Right lobe of liver (tissue), 6 donors: ENCODE results near the gene KRTCAP2. TPM values are rescaled to one million over a fixed set of nuclear protein-coding genes. Genes with fewer than 3 reads are reported as not detected.

ENCODE experiments used
- ATAC-seq, 4 donors: fragments of 200-7000 bp; cut with Tn5 transposase; one replicate each; pipeline ENCODE4 v1.9.1; 2020; ENCODE audit warnings: mild to moderate bottlenecking in 4 of 4, moderate library complexity in 4 of 4
- DNase-seq, 3 donors: peaks; one replicate each; pipeline ENCODE4 v3.0.0-alpha.2; 2020
- H3K27ac ChIP-seq, 3 donors: fragments of 200-600 bp; one replicate each; pipeline ENCODE4 v1.8.0; 2022
- H3K27me3 ChIP-seq, 2 donors: fragments of 200-600 bp; one replicate each; pipeline ENCODE4 v1.8.0; 2022
- H3K36me3 ChIP-seq, 4 donors: fragments of 200-600 bp; sonication (generic) in 1 of 4; one replicate each; pipeline versions ENCODE4 v1.5.1 to v1.8.0; 2017 to 2022; ENCODE audit warnings: control low read depth in 1 of 4
- H3K4me1 ChIP-seq, 4 donors: fragments of 200-600 bp; sonication (generic) in 1 of 4; one replicate each; pipeline versions ENCODE4 v1.5.1 to v1.8.0; 2017 to 2022; ENCODE audit warnings: control low read depth in 1 of 4
- H3K4me3 ChIP-seq, 3 donors: fragments of 200-600 bp; one replicate each; pipeline ENCODE4 v1.8.0; 2022
- H3K9me3 ChIP-seq, 4 donors: fragments of 200-600 bp; sonication (generic) in 1 of 4; one replicate each; pipeline versions ENCODE4 v1.5.1 to v1.8.0; 2017 to 2022; ENCODE audit warnings: control low read depth in 1 of 4
- POLR2A ChIP-seq: fragments of 450-650 bp; IDR thresholded peaks from one replicate; pipeline ENCODE4 v1.6.1; 2017; ENCODE audit warnings: antibody characterized with exemption, mild to moderate bottlenecking
- WGBS: methylation state at CpG from one replicate; pipeline ENCODE4 v1.1.6; 2018; ENCODE audit warnings: low coverage, low lambda C conversion rate; ENCODE audit not compliant: insufficient coverage; ENCODE audit errors: missing lambda C conversion rate; 5-methylcytosine and 5-hydroxymethylcytosine counted together
- intact Hi-C, 2 donors: fragments of 100-400 bp; cut with DNase I; formaldehyde crosslinking; loops; one replicate each; pipeline versions ENCODE4 v1.11.2 to v1.14.1; 2022
- microRNA counts: library from miRNA; unstranded; fragments of <30 nt; microRNA quantifications from one replicate; lab custom pipeline; 2016
- small RNA-seq, 2 experiments: library from RNA; depleted of rRNA; stranded (forward); fragments of <200 nt; gene quantifications; one replicate each; pipeline ENCODE3, GENCODE V24; 2016
- total RNA-seq, 6 experiments: library from RNA; depleted of rRNA in 2 of 6; stranded (reverse); fragments of >200 nt in 2 of 6; fragmentation: NEBNext Ultra II Directional in 3 of 6; extraction: Animal tissue kit (Norgen Biotek cat#: 25700) in 3 of 6; gene quantifications; one replicate each; pipeline versions ENCODE4 v1.1.0 to v1.2.4, GENCODE V29; 2016 to 2023
- TF ChIP-seq, protein P1 (sequence below), 4 donors: fragments of 200-600 bp in 3 of 4; fragments of 450-650 bp in 1 of 4; IDR thresholded peaks; one replicate each; pipeline versions ENCODE4 v1.5.1 to v1.8.0; 2016 to 2022; ENCODE audit warnings: antibody characterized with exemption in 4 of 4, mild to moderate bottlenecking in 2 of 4
- donor health status: DM: no; HTN: yes; CAD: no.
- donor health status: DM: no; HTN: no; CAD: no.
- donor health status: DM: no; HTN: no; CAD: no.
- donor health status: DM: no; HTN: yes; CAD: no.
- donor health status: DM: no; HTN: yes; CAD: no.

KRTCAP2 gene
- total RNA-seq, 6 experiments from 2014 or later = 85.5 to 145 (median 99.9) TPM

GRCh38 chr1:155123801-155124200, 49.3 kb downstream of the KRTCAP2 start:
- Histone ChIP-seq H3K9me3 (no peaks in the 10 kb centered on the region), H3K36me3 (peaks cover 0 to 3% (median 0%) of the 10 kb centered on the region in 4 donors), H3K27ac (peak overlapping the region; percentile 97 to 100 (median 99)), H3K4me3 (no peak overlapping the region), H3K27me3 (no peaks in the 10 kb centered on the region), H3K4me1 (peaks cover 0 to 24% (median 8%) of the 10 kb centered on the region in 4 donors)
- intact Hi-C loops = no loop called here
- TF ChIP-seq POLR2A = no peak
- TF ChIP-seq, protein P1, sequence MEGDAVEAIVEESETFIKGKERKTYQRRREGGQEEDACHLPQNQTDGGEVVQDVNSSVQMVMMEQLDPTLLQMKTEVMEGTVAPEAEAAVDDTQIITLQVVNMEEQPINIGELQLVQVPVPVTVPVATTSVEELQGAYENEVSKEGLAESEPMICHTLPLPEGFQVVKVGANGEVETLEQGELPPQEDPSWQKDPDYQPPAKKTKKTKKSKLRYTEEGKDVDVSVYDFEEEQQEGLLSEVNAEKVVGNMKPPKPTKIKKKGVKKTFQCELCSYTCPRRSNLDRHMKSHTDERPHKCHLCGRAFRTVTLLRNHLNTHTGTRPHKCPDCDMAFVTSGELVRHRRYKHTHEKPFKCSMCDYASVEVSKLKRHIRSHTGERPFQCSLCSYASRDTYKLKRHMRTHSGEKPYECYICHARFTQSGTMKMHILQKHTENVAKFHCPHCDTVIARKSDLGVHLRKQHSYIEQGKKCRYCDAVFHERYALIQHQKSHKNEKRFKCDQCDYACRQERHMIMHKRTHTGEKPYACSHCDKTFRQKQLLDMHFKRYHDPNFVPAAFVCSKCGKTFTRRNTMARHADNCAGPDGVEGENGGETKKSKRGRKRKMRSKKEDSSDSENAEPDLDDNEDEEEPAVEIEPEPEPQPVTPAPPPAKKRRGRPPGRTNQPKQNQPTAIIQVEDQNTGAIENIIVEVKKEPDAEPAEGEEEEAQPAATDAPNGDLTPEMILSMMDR (IDR thresholded peaks at IDR 0.05) = no peak
- DNase-seq (no peak), ATAC-seq (no peak)
- WGBS = 73% methylated on average over 4 of the region's 4 CpGs

- peaks cover 0 to 24% (median 8%) of the 10 kb centered on the region in 4 donors for H3K4me1 ChIP-seq
- no peak for TF ChIP-seq POLR2A
- TF ChIP-seq, protein P1 (IDR thresholded peaks at IDR 0.05) = no peak
- H3K27me3 ChIP-seq = no peaks in the 10 kb centered on the region
- ATAC-seq (no peak), DNase-seq (no peak)
- intact Hi-C loops = no loop called here
- H3K27ac ChIP-seq = no peak overlapping the region
- no peaks in the 10 kb centered on the region for H3K36me3 ChIP-seq
- 90% methylated on average over 2 of the region's 2 CpGs for WGBS
- H3K4me3 ChIP-seq = no peak overlapping the region
- no peaks in the 10 kb centered on the region for H3K9me3 ChIP-seq
These were observed 50.8 kb downstream of the KRTCAP2 start for GRCh38 chr1:155122308-155122707.

DNA sequence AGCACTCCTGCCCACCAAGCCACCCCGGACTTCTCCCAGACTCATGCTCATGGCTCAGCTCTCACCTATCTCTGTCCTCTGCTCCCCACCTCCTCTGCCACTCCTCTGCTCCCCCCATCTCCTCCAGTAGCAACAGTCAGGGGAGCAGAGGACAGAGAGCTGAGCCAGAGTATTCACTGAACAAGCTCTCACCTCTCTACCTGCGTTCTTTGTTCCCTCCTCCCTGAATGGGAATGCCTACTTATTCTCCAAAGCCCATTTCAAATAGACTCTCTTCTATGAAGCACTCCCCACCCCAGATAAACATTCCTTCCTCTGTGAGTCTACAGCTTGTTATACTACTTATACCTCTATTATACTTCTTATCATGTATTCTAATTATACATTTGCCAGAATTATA, 51.9 kb downstream of the KRTCAP2 start:
- intact Hi-C loops = no loop called here
- WGBS = 100% methylated on average over 1 of the region's 2 CpGs
- Histone ChIP-seq H3K36me3 (no peaks in the 10 kb centered on the region), H3K9me3 (no peaks in the 10 kb centered on the region), H3K27ac (no peak overlapping the region), H3K27me3 (no peaks in the 10 kb centered on the region), H3K4me3 (no peak overlapping the region), H3K4me1 (peaks cover 0 to 24% (median 8%) of the 10 kb centered on the region in 4 donors)
- ATAC-seq (no peak), DNase-seq (no peak)
- TF ChIP-seq POLR2A = no peak
- TF ChIP-seq, protein P1 (IDR thresholded peaks at IDR 0.05) = no peak

DNA sequence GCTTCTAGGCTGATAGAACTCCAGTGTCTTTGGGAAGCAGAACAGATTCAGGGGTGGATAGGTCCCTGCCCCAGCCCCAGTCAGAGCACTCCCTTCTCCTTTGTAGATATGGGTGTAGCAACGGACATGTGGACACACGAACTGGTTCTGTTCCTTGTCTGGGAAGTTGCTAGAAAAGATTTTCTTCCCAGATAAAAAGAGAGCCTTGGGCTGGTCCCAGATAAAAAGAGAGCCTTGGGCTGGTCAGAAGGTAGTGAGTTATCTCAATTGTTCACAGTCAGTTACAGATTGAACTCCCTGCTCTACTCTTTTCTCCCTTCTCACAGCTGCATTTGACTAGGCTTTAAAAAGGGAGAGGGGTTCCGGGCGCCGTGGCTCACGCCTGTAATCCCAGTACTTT, 52.9 kb downstream of the KRTCAP2 start:
- Histone ChIP-seq H3K4me1 (peaks cover 0 to 18% (median 8%) of the 10 kb centered on the region in 4 donors), H3K27me3 (no peaks in the 10 kb centered on the region), H3K9me3 (no peaks in the 10 kb centered on the region), H3K27ac (no peak overlapping the region), H3K4me3 (no peak overlapping the region), H3K36me3 (no peaks in the 10 kb centered on the region)
- TF ChIP-seq, protein P1 (IDR thresholded peaks at IDR 0.05) = no peak
- no peak for TF ChIP-seq POLR2A
- intact Hi-C loops = no loop called here
- ATAC-seq (no peak), DNase-seq (no peak)
- 64% methylated on average over 3 of the region's 6 CpGs for WGBS

MicroRNAs encoded within 50 kb of the gene (microRNA counts, 767-probe panel; counts per million panel counts)
- microRNA hsa-miR-92b-3p (lab: Ali Mortazavi, UCI) = 237 counts per million

Small RNA genes within 50 kb of the gene (small RNA-seq; reads per million reads assigned to genes)
- gene HMGN2P18 (0 reads per million in 2 experiments), gene RF00019 (0 reads per million in 2 experiments)

Other genes with a start within 250 kb of the KRTCAP2 start
- 10 to 100 TPM; 16.9 to 34.5 (median 29.2) TPM for gene PMVK, start 236.6 kb downstream of the KRTCAP2 start, total RNA-seq
- 10 to 100 TPM; 16.7 to 25.9 (median 19.1) TPM for gene PBXIP1, start 217.2 kb downstream of the KRTCAP2 start, total RNA-seq
- 10 to 100 TPM in 4 of 6 experiments, 1 to 10 TPM in 2; 9.1 to 13.5 (median 10.9) TPM for gene PYGO2, start 211.5 kb downstream of the KRTCAP2 start, total RNA-seq
- gene SHC1, start 202.6 kb downstream of the KRTCAP2 start, total RNA-seq = 100 to 1,000 TPM in 1 of 6 experiments, 10 to 100 TPM in 5; 44.6 to 108 (median 75.3) TPM
- 10 to 100 TPM; 14.9 to 51.7 (median 23.1) TPM for gene CKS1B, start 198.6 kb downstream of the KRTCAP2 start, total RNA-seq
- gene FLAD1, start 190.0 kb downstream of the KRTCAP2 start, total RNA-seq = 10 to 100 TPM; 18.3 to 33.1 (median 24.6) TPM
- gene LENEP, start 179.7 kb downstream of the KRTCAP2 start, total RNA-seq = not detected
- gene ZBTB7B, start 170.5 kb downstream of the KRTCAP2 start, total RNA-seq = 10 to 100 TPM; 35.0 to 83.8 (median 38.8) TPM
- 1 to 10 TPM in 1 of 6 experiments, under 1 TPM in 4, not detected in 1; 0.72 to 1.4 (median 0.81) TPM for gene DCST2, start 139.5 kb downstream of the KRTCAP2 start, total RNA-seq
- not detected for gene DCST1, start 139.5 kb downstream of the KRTCAP2 start, total RNA-seq
- gene ADAM15, start 122.0 kb downstream of the KRTCAP2 start, total RNA-seq = 10 to 100 TPM; 16.2 to 33.9 (median 26.4) TPM
- 1 to 10 TPM; 2.3 to 6.4 (median 3.0) TPM for gene EFNA4, start 109.6 kb downstream of the KRTCAP2 start, total RNA-seq
- gene EFNA3, start 94.5 kb downstream of the KRTCAP2 start, total RNA-seq = 1 to 10 TPM in 4 of 6 experiments, under 1 TPM in 2; 0.26 to 4.0 (median 2.5) TPM
- 100 to 1,000 TPM in 5 of 6 experiments, 10 to 100 TPM in 1; 87.5 to 419 (median 196) TPM for gene EFNA1, start 45.4 kb downstream of the KRTCAP2 start, total RNA-seq
- gene SLC50A1, start 37.5 kb downstream of the KRTCAP2 start, total RNA-seq = 10 to 100 TPM; 16.2 to 28.1 (median 24.4) TPM
- 100 to 1,000 TPM in 1 of 6 experiments, 10 to 100 TPM in 5; 50.4 to 106 (median 60.4) TPM for gene DPM3, start 32.8 kb downstream of the KRTCAP2 start, total RNA-seq
- gene TRIM46, start 545 bp upstream of the KRTCAP2 start, total RNA-seq = under 1 TPM in 2 of 6 experiments, not detected in 4; 0.09 to 0.15 TPM
- 10 to 100 TPM in 3 of 6 experiments, 1 to 10 TPM in 3; 4.0 to 14.4 (median 10.5) TPM for gene THBS3, start 34.6 kb upstream of the KRTCAP2 start, total RNA-seq
- gene MTX1, start 35.4 kb upstream of the KRTCAP2 start, total RNA-seq = 10 to 100 TPM; 20.0 to 50.7 (median 23.9) TPM
- 10 to 100 TPM in 2 of 6 experiments, 1 to 10 TPM in 4; 7.2 to 13.0 (median 9.6) TPM for gene ENTREP3, start 82.2 kb upstream of the KRTCAP2 start, total RNA-seq
- 10 to 100 TPM; 27.9 to 63.4 (median 29.2) TPM for gene SCAMP3, start 89.1 kb upstream of the KRTCAP2 start, total RNA-seq
- 10 to 100 TPM; 10.4 to 29.2 (median 20.2) TPM for gene CLK2, start 100.2 kb upstream of the KRTCAP2 start, total RNA-seq
- gene HCN3, start 104.2 kb upstream of the KRTCAP2 start, total RNA-seq = 1 to 10 TPM in 4 of 6 experiments, under 1 TPM in 2; 0.56 to 1.6 (median 1.2) TPM
- gene PKLR, start 128.1 kb upstream of the KRTCAP2 start, total RNA-seq = 10 to 100 TPM; 27.0 to 95.3 (median 36.1) TPM
- 100 to 1,000 TPM in 4 of 6 experiments, 10 to 100 TPM in 2; 51.1 to 236 (median 171) TPM for gene FDPS, start 135.6 kb upstream of the KRTCAP2 start, total RNA-seq
- gene RUSC1, start 147.6 kb upstream of the KRTCAP2 start, total RNA-seq = 10 to 100 TPM in 1 of 6 experiments, 1 to 10 TPM in 5; 4.6 to 12.7 (median 7.6) TPM